Fibroblast of villous mesenchyme (primary cell): ENCODE measurements around the gene RTEL1. TPM values are rescaled to one million over a fixed set of nuclear protein-coding genes. Genes with fewer than 3 reads are reported as not detected.

ENCODE experiments used
- DNase-seq: peaks from one replicate; pipeline ENCODE4 v3.0.0-alpha.2; 2010; ENCODE audit warnings: low read depth
- H3K4me3 ChIP-seq: 2 replicates; pipeline ENCODE4 v1.5.1; 2011; ENCODE audit warnings: low read depth, mild to moderate bottlenecking, low read length
- CTCF ChIP-seq: IDR thresholded peaks from 2 replicates; pipeline ENCODE4 v1.5.1; 2012; ENCODE audit warnings: low read depth, mild to moderate bottlenecking, low read length; ENCODE audit not compliant: insufficient read depth
- total RNA-seq: library from RNA; depleted of rRNA; stranded (reverse); fragments of >200 nt; gene quantifications from 2 replicates; pipeline ENCODE4 v1.2.3, GENCODE V29; 2012

The RTEL1 gene
- total RNA-seq, 1 donor: 11.7 TPM

GRCh38 chr20:63660622-63661021, 2.5 kb downstream of the RTEL1 start:
- no peak for DNase-seq
- TF ChIP-seq CTCF: no peak
- no peak overlapping the region for H3K4me3 ChIP-seq

- no peak overlapping the region for H3K4me3 ChIP-seq
- DNase-seq: no peak
- no peak for TF ChIP-seq CTCF
Measured at GRCh38 chr20:63661108-63661507, 3.0 kb downstream of the RTEL1 start.

- TF ChIP-seq CTCF: no peak
- H3K4me3 ChIP-seq: no peak overlapping the region
- no peak for DNase-seq
Measured at GRCh38 chr20:63661959-63662812, 4.1 kb downstream of the RTEL1 start.

GRCh38 chr20:63662813-63663189, 4.7 kb downstream of the RTEL1 start:
- TF ChIP-seq CTCF: no peak
- no peak for DNase-seq

GRCh38 chr20:63663332-63664066, 5.4 kb downstream of the RTEL1 start:
- DNase-seq: no peak

More at GRCh38 chr20:63662813-63663189, 4.7 kb downstream of the RTEL1 start:
- H3K4me3 ChIP-seq: no peak overlapping the region

More at GRCh38 chr20:63663332-63664066, 5.4 kb downstream of the RTEL1 start:
- no peak overlapping the region for H3K4me3 ChIP-seq
- no peak for TF ChIP-seq CTCF
